HepG2 (cell line): Measurements from ENCODE around the gene UPF3A. TPM values are rescaled to one million over a fixed set of nuclear protein-coding genes. Genes with fewer than 3 reads are reported as not detected.

ENCODE experiments used
- ATAC-seq: fragments of 200-7000 bp; cut with Tn5 transposase; 3 replicates; pipeline ENCODE4 v1.9.1; 2020; ENCODE audit warnings: mild to moderate bottlenecking, moderate library complexity
- BruUV-seq: library from RNA; stranded (reverse); fragments of 400-500 nt; replicated peaks from 2 replicates; lab custom pipeline; 2021; lab: Mats Ljungman, UMichigan
- CTCF ChIA-PET: fragments of 300-600 bp; formaldehyde crosslinking; extraction: SDS; loops from one replicate; lab custom pipeline; 2021; ENCODE audit warnings: low total read pairs, inconsistent platforms, low intra/inter-chr PET ratio; lab: Yijun Ruan, JAX
- POLR2A ChIA-PET: fragments of 350-600 bp; sonication (Branson Sonifier 250); formaldehyde crosslinking; loops from one replicate; lab custom pipeline; 2020; ENCODE audit warnings: antibody characterized with exemption, inconsistent platforms; lab: Yijun Ruan, JAX
- DNase-seq: peaks from one replicate; pipeline ENCODE4 v3.0.0-alpha.2; 2015; ENCODE audit warnings: low spot score
- FAIRE-seq: peaks from 3 replicates; lab custom pipeline; 2011; peaks lifted over from hg19 to GRCh38; lab: Jason Lieb, UNC
- H2AFZ ChIP-seq: one replicate; pipeline ENCODE4 v1.6.1; 2011; ENCODE audit warnings: low read length, inconsistent platforms
- H3K27ac ChIP-seq: fragments of 300-600 bp; 3 replicates; pipeline ENCODE4 v1.8.0; 2011; ENCODE audit warnings: mixed run types, mild to moderate bottlenecking, mixed read lengths, low read length, inconsistent platforms; ENCODE audit not compliant: insufficient read depth; ENCODE audit errors: extremely low read length
- H3K27me3 ChIP-seq, 2 experiments: fragments of 200-600 bp in 1 of 2; 2 replicates in 1 of 2; 3 replicates in 1 of 2; pipeline versions ENCODE4 v1.6.0 to v1.8.0; 2011; ENCODE audit warnings: low read length in 2 of 2, mild to moderate bottlenecking in 2 of 2, moderate library complexity in 2 of 2, inconsistent platforms in 1 of 2; ENCODE audit not compliant: insufficient read depth in 2 of 2, control insufficient read depth in 1 of 2
- H3K36me3 ChIP-seq, 2 experiments: fragments of 200-600 bp in 1 of 2; replicated peaks in 1 of 2; 2 replicates in 1 of 2; 3 replicates in 1 of 2; pipeline versions ENCODE4 v1.5.1 to v1.8.0; 2011; ENCODE audit warnings: low read length in 2 of 2, inconsistent platforms in 1 of 2; ENCODE audit not compliant: insufficient read depth in 2 of 2, control insufficient read depth in 1 of 2
- H3K4me1 ChIP-seq: 2 replicates; pipeline ENCODE4 v1.5.1; 2012; ENCODE audit warnings: low read length, inconsistent platforms; ENCODE audit not compliant: insufficient read depth
- H3K4me2 ChIP-seq: 2 replicates; pipeline ENCODE4 v1.6.0; 2011; ENCODE audit warnings: low read depth, low read length, inconsistent platforms
- H3K4me3 ChIP-seq, 3 experiments: fragments of 200-600 bp in 1 of 3; sonication (generic), shearing (Covaris generic) in 1 of 3; replicated peaks in 1 of 3; 2 replicates each; pipeline ENCODE4 v1.5.1; 2011 to 2016; ENCODE audit warnings: low read length in 3 of 3, inconsistent platforms in 2 of 3, low read depth in 2 of 3, mild to moderate bottlenecking in 2 of 3, control low read depth in 1 of 3, mixed read lengths in 1 of 3; ENCODE audit not compliant: insufficient read depth in 1 of 3
- H3K79me2 ChIP-seq: one replicate; pipeline ENCODE4 v1.6.1; 2011; ENCODE audit warnings: low read length, inconsistent platforms; ENCODE audit not compliant: insufficient read depth
- H3K9ac ChIP-seq: 2 replicates; pipeline ENCODE4 v1.6.0; 2011; ENCODE audit warnings: mild to moderate bottlenecking, low read depth, low read length, inconsistent platforms; ENCODE audit not compliant: insufficient read depth
- H3K9me3 ChIP-seq: 2 replicates; pipeline ENCODE4 v1.5.1; 2012; ENCODE audit warnings: mild to moderate bottlenecking, low read length
- H4K20me1 ChIP-seq: 2 replicates; pipeline ENCODE4 v1.6.0; 2011; ENCODE audit warnings: inconsistent platforms, mild to moderate bottlenecking, low read length, moderate library complexity; ENCODE audit not compliant: insufficient read depth
- CENPX ChIP-seq: sonication (generic); formaldehyde crosslinking; IDR thresholded peaks from 2 replicates; pipeline ENCODE4 v1.9.0; 2021; ENCODE audit warnings: mild to moderate bottlenecking, missing genetic modification reagents, moderate library complexity
- EED ChIP-seq: sonication (generic); formaldehyde crosslinking; IDR thresholded peaks from 2 replicates; pipeline ENCODE4 v1.5.0; 2020; ENCODE audit warnings: mild to moderate bottlenecking, missing genetic modification reagents
- HDAC1 ChIP-seq: sonication (generic); formaldehyde crosslinking; IDR thresholded peaks from 2 replicates; pipeline ENCODE4 v1.5.1; 2020; ENCODE audit warnings: mild to moderate bottlenecking, missing genetic modification reagents
- ZNF510 ChIP-seq: sonication (generic); formaldehyde crosslinking; IDR thresholded peaks from 2 replicates; pipeline ENCODE4 v1.4.0; 2020; ENCODE audit warnings: low read depth, mild to moderate bottlenecking, missing genetic modification reagents
- ZSCAN31 ChIP-seq: sonication (generic); formaldehyde crosslinking; IDR thresholded peaks from 2 replicates; pipeline ENCODE4 v1.5.0; 2020; ENCODE audit warnings: low read depth, mild to moderate bottlenecking, missing genetic modification reagents
- WGBS: methylation state at CpG from one replicate; pipeline ENCODE4 v1.1.6; 2017; ENCODE audit warnings: low lambda C conversion rate; 5-methylcytosine and 5-hydroxymethylcytosine counted together
- in situ Hi-C: cut with HindIII; loops from 2 replicates; pipeline ENCODE4 v1.10.0; 2017; ENCODE audit warnings: low pct_unique_long_range_greater_than_20kb; ENCODE audit not compliant: extremely low pct_ligation_motif_present
- intact Hi-C: fragments of 100-400 bp; cut with micrococcal nuclease; formaldehyde crosslinking; loops from one replicate; pipeline ENCODE4 v1.10.0; 2022; ENCODE audit not compliant: unreplicated experiment
- polyA plus RNA-seq, 8 experiments: library from polyadenylated mRNA; depleted of rRNA in 3 of 8; stranded (reverse) in 7 of 8; unstranded in 1 of 8; fragments of >200 nt; fragmentation: Illumina TruSeq in 4 of 8; extraction: Trizol in 4 of 8; gene quantifications; 2 replicates each; pipeline versions ENCODE4 v1.2.1 to v1.2.3, GENCODE V29; 2011 to 2016; ENCODE audit warnings: low read depth in 4 of 8, missing spikeins in 1 of 8, mixed read lengths in 1 of 8; ENCODE audit not compliant: insufficient read depth in 1 of 8
- total RNA-seq, 5 experiments: library from RNA; depleted of rRNA; stranded (reverse); fragments of >200 nt; fragmentation: Illumina TruSeq; extraction: Trizol; gene quantifications; 2 replicates each; pipeline ENCODE4 v1.2.3, GENCODE V29; 2016; ENCODE audit warnings: low read depth in 1 of 5
- TF ChIP-seq, protein P1 (sequence below): IDR thresholded peaks from 2 replicates; pipeline ENCODE4 v1.6.1; 2016; ENCODE audit warnings: missing biosample characterization, missing genetic modification reagents, low read depth

The UPF3A gene
- total and polyA plus RNA-seq, 2 of the 13 experiments (the other 11 are each of a cell fraction or from before 2014, with no cell fraction given): 60.2 to 63.8 TPM

DNA sequence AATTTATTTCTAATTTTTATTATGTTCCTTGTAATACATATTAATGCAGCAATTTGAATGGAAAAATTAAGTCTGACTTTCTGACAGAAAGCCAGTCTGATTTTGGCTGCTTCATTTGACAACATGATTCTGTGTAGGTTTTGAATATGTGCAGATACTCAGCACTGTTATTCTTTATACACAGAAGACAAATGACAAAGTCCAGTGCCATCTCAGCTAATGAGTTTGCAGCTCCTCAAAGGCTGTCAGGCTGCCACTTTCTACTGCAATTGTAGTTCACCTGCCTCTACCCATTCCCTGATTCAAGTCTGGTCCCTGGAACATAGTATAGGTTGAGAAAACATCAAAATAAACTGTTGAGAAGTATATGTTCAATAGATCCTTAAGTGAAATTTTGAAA lies 30.0 kb downstream of the UPF3A start (continued):
- TF ChIP-seq, protein P1, sequence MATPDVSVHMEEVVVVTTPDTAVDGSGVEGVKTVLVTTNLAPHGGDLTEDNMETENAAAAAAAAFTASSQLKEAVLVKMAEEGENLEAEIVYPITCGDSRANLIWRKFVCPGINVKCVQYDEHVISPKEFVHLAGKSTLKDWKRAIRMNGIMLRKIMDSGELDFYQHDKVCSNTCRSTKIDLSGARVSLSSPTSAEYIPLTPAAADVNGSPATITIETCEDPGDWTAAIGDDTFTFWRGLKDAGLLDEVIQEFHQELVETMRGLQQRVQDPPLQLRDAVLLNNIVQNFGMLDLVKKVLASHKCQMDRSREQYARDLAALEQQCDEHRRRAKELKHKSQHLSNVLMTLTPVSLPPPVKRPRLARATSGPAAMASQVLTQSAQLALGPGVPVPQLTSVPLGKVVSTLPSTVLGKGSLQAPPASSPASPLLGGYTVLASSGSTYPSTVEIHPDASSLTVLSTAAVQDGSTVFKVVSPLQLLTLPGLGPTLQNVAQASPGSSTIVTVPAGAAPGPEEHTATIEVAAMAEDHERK: no peak
- no peak for TF ChIP-seq ZNF510
- TF ChIP-seq EED (CRISPR knock-in tag): no peak
- no peak for TF ChIP-seq ZSCAN31 (CRISPR knock-in tag)
- no peak for TF ChIP-seq HDAC1 (CRISPR knock-in tag)

DNA sequence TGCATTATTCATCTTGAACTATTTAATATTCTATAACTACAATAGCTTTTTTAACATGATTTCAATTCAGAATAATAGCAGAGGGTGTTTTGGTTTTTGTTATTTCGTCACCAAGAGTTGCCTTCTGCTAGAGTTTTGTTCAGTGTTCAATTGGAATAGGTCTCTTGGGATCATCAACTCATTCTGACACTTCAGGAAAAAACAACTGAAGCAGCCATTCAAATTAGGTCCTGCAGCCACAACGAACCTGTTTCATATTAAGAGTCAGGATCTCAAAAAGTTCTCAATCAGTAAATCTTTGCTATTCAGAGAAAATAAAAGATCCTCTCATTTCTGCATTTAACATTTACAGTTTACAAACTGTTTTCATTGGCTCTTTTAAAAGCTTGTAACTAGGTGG lies 30.5 kb downstream of the UPF3A start:
- ATAC-seq (no peak), DNase-seq (no peak), FAIRE-seq (no peak)
- peaks cover 20% of the 10 kb centered on the region for H3K79me2 ChIP-seq
- ChIA-PET POLR2A (interaction anchor here (1.9 kb wide), 1 partner anchor 30 kb away, joined by 9 read pairs; the partner anchor contains the start of gene UPF3A), CTCF (no interaction called here)
- BruUV-seq: no TSS peak
- intact Hi-C loops: no loop called here
- no peak overlapping the region for H3K4me3 ChIP-seq
- no peaks in the 10 kb centered on the region; a peak in 1 of 5 replicates for H3K27me3 ChIP-seq
- H4K20me1 ChIP-seq: no peaks in the 10 kb centered on the region
- peaks cover 38% of the 10 kb centered on the region for H3K4me1 ChIP-seq
- no peak overlapping the region for H3K9ac ChIP-seq
- H3K9me3 ChIP-seq: no peaks in the 10 kb centered on the region
- 0 out of 5 replicates have a peak, but pooled peaks cover 0 to under 1% of the 10 kb centered on the region in 2 experiments for H3K36me3 ChIP-seq
- in situ Hi-C loops: no loop called here
- no peak overlapping the region for H3K4me2 ChIP-seq
- no peak overlapping the region for H2AFZ ChIP-seq
- TF ChIP-seq CENPX: no peak
- 54% methylated on average over 2 of the region's 2 CpGs for WGBS
- H3K27ac ChIP-seq: no peak overlapping the region
